Measurements from ENCODE around the gene ARPC4.

The ARPC4 gene

DNA sequence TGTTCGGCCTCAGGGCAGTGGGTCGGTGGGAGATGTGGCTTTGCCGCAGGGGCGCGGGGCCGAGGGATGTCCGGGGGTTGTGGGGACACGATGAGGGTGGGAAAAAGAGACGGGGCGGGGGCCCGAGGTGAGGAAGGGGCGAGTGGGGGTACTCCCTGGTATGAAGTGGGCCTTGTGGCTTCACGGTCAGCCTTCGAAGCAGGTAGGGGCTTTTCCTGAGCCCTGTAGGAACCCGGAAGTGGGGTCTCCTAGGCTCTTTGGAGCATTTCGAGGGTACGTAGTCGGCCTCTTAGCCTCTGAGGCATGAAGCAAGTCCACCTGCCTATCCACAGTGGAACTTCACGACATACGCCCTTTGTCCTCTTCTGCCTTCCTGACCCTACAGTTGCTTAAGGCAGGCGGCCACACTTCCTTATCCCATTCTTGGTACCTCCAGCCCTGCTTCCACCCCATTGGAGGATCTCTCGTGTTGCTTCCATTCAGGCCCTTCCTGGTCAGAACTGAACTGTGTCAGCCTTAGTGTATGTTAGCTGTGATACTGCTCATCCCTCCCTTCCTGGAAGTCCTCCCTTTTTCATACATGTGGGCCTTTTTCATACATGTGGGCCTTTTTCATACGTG is 389 bp downstream of the ARPC4 start:
- no peak for DNase-seq (ENCODE audit: low read depth)

DNA sequence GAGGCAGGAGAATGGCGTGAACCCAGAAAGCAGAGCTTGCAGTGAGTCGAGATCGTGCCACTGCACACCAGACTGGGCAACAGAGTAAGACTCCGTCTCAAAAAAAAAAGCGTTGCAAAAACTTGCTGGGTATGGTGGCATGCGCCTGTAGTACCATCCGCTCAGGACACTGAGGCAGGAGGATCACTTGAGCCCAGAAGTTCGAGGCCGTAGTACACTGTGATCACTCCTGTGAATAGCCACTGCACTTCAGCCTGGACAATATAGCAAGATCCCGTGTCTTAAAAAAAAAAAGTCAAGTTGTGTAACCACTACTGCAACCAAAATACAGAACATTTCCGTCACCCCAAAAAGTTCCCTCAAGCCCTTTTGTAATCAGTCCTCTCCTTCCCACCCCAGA is 1.5 kb downstream of the ARPC4 start:
- DNase-seq (ENCODE audit: low read depth), result no peak

DNA sequence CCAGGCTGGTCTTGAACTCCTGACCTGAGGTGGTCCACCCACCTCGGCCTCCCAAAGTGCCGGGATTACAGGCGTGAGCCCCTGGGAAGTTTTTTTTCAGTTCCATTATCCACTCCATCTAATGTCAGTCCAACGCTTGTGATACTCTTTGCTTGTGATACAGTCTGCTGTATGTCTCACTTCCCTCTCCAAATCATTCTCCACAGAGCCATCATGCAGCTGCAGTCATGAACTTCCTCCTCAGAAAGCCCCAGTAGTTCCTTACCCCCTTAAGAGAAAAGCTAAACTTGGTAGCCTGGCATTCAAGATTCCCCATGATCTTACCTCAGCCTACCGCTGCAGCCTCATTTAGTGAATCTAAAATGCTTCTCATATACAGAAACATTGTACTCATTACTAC is 2.3 kb downstream of the ARPC4 start:
- DNase-seq (ENCODE audit: low read depth), result no peak

DNA sequence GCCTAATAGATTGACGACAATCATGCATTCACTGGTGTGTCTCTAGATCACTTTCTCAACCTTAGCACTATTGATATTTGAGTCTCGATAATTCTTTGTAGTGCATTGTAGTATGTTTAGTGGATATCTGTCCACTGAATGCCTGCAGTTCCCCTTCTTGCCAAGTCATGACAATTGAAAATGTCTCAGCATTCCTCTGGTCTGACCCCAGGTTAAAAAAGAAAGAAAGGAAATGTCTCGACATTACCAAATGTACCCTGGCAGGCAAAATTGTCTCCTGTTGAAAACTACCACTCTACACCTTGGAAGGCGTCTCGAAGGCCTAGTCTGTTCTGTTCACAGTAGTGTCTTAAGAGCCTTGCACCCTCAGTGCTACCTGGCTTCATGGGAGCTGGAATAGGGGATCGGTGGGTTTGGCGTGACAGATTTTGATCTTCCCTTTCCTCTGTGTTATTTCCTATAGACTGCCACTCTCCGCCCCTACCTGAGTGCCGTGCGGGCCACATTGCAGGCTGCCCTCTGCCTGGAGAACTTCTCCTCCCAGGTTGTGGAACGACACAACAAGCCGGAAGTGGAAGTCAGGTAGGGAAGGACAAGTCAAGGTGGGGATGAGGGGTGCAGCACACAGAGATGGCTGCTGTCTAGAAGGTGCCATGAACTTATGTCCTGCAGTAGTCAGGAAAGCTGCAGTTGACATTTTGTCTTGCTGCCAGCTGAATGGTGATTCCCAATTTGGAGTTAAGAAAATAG is 4.5 kb downstream of the ARPC4 start:
- no peak for DNase-seq (ENCODE audit: low read depth)

DNA sequence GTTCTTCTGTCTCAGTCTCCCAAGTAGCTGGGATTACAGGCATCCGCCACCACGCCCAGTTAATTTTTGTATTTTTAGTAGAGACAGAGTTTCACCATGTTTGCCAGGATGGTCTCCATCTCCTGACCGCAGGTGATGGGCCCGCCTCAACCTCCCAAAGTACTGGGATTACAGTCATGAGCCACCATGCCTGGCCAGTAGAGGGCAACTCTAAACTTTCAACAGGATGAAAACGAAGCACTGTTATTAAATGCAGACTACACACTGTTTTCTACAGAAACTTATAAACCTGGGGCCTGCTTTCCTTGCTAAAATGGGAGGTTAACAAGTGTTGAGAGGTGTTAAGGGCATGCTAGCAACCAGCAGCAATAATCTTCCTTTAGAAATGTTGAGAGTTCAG is 7.6 kb downstream of the ARPC4 start:
- DNase-seq (ENCODE audit: low read depth), result no peak

DNA sequence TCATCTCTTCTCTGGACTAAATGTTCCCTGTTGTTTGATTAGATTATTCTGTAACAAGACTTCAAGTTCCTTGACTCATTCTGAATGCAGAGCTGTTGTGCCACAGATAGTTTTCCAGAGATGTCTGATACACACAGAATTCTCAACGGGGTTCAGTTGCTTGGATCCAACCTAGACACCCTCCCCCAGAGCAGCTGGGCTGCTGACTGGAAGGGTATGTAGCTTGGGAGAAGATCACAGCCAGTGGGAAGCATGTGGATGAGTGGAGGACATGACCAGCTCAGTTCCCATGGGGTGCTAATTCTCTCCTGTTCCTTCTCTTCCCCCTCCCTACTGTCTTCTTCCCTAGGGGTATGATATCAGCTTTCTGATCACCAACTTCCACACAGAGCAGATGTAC is 10.6 kb downstream of the ARPC4 start:
- no peak for DNase-seq (ENCODE audit: low read depth)

DNA sequence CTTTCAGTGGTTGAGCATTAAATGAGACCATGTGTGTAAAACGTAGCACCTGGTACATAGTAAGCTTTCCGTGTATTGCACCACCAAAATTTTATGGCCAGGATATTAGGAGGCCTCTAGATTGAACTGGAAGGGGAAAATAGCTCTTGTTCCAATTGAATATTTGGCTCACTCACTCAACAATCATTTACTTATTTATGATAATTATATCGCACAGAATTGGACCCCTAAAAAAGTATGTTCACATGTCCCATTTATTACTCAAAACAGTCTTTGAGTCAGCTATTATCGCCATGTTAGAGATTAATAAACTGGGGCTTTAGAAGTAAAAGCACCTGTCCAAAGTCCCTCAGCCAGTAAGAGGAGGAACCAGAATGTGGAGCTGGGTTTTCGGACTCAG is 12.1 kb downstream of the ARPC4 start:
- DNase-seq (ENCODE audit: low read depth), result no peak

DNA sequence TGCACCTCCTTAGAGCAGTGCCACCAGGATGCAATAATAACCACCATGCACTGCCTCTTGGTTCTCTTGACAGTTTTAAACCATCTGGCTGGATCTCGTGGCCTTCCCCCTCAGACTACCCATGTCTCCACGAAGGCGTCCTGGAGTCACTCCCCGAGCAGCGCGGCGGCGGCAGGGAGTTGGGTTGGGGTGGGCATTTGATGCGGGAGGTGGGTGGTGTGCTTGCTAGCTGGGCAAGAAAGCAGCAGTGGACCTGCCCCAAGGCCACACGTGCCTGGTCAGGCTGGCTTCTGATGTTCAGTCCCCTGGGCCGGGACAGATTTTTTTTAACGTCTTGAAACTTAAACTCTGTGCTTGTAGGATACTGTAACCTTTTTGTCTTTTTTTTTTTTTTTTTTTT is 13.3 kb downstream of the ARPC4 start:
- no peak for DNase-seq (ENCODE audit: low read depth)

DNA sequence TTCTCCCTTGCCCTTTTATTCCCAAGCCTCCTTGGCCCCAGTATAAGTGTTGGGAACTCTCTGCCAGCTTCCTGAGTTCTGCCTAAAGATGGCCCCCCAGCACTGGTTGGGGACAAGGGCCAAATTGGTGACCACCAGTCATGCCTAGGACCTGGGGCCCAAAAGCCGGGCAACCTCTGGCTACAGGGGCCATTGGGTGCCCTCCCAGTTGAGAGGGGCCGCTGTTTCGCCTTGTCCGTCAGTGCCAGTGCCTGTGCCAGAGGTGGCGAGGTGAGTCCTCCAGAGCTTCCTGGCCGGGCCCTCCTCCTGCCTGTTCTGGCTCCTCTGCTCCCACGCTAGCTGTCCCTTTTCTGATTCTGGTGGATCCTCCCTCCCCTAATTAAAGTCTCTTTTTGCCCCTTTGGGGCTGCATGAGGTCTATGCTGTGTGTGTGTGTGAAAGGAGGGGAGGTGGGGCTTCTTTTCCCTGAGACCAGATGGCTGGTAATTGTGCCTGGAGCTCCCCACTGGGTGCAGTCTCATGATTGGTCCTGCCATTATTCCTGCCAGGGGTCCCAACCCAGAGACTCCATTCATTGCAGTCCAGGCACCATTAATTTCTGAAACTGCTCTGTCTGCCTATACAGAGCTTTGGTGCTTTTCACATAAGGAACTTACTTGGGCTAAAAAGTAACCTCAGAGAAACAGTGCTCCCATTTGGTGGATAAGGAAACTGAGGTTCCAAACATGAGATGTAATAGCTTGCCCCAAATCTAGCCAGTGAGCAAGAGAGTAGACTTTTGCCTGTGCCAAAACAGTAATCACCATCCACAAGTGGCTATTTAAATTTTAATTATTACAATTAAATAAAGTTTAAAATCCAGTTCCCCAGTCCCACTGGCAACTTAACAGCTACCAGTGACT is 14.1 kb downstream of the ARPC4 start:
- no peak for DNase-seq (ENCODE audit: low read depth)

DNA sequence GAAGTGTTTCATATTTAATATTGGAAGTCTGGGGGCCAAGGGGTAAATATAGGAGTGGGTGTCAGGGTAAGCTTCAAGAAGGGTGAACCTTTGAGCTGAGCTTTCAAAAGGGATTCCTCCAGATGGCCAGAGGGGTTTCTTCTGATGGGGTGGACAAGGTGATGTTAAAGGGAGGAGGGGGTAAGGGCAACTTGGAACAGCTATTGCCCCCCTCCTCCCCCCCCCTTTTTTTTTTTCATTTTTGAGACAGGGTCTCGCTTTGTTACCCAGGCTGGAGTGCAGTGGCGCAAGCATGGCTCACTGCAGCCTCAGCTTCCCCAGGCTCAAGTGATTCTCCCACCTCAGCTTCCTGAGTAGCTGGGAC is 15.1 kb downstream of the ARPC4 start:
- no peak for DNase-seq (ENCODE audit: low read depth)

DNA sequence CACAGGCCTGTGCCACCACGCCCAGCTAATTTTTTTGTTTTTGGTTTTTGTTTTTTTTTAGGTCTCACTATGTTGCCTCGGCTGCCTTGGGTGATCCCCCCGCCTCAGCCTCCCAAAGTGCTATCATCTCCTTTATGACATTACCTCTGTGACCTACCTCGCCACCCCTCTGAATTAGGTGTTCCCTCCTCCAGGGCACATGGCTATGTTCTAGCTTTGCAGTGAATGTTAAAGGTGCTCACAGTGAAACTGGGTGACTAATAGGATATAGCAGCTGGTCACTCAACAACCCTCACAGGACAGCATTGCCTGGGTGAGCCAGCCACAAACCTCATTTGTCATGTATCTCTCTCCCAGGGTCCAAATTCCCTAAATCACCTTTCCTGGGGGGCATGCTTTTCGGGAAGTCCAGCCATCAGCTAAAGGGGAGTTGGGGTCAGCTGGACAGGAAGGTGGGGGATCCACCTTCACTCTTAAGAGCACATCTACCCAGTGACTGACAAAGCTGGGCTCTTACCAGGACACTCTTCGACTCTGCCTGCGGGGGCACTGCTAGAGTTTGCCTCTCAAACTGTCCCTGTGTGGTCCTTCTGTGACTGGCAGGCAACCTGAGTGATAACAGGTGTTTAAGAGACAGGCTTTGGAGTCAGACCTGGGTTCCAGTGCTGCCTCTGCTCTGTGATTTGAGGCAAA is 15.6 kb downstream of the ARPC4 start:
- DNase-seq (ENCODE audit: low read depth), result peak; percentile 24

DNA sequence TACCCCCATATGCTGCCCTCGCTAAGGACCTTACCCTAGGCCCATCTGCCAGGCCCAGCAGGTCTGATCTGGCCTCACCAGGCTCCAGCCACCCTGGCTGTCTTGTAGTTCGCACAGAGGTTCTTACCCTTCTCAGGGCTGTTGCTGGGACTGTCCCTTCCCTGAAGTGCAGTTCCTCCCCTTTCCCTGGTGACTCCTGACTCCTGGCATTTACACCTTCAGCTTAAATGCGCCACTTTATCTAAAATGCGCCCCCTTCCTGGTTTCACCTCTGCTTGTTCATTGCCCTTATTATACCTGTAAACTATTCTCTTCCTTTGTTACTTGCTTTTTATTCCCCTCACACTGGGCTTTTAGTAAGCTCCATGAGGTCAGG is 16.3 kb downstream of the ARPC4 start:
- DNase-seq (ENCODE audit: low read depth), result no peak

DNA sequence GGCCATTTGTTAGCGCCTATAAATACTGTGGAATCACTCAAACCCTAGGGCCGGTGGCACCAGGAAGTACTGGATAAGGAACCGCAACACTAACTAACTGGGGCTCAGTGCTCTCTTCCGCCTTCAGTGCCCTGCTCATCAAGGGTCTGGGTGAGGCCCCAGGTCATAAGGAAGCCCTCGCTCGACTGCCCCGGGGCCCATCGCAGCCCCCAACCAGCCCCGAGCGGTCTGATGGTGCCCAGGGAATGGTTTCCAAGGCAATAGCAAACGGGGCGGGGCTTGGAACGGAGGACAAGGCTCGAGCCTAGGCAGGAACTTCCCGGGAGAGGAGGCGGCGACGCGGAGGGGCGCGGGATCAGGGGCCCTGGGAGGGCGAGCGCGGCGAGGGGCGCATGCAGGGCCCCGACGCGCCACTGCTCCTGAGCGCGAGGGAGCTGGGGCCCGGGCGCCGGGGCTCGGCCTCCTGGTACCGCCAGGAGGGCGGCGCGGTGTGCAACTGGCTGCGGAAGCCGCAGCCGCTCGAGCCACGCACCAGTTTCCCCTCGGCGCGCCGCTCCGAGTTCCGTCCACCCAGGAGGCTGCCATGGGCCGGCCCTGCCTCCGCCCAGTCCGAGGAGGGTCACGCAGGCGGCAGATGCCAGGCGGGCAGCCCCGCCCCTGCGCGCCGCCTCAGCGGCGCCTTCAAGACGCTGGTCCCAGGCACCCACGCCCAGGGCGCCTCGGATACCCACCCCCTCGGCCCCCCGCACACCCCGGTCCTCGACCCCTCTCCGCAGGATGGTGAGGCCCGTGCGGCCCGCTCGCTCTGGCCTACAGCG is 16.9 kb downstream of the ARPC4 start, which contains the start of gene TTLL3:
Gene TTLL3, plus strand, starts transcription at position 648 of the 818 bp plus-strand sequence. CDS start 400 bp downstream, outside the sequence.
- peak; percentile 20 for DNase-seq (ENCODE audit: low read depth)

DNA sequence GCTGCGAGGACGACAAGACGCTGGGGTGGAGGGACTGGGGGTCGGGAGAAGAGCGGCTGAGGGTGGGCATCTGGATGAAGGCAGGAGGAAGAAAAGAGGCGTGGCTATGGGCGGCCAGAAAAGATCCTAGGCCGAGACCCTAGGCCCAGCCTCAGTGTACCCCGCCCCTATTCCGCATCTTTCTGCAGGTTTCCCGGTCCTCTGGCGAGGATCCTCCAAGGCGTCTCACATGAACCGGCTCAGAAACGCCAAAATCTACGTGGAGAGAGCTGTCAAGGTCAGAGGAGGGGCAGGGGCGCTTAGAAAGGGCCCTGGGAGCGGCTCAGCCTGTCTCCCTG is 17.5 kb downstream of the ARPC4 start:
- DNase-seq (ENCODE audit: low read depth), result no peak

DNA sequence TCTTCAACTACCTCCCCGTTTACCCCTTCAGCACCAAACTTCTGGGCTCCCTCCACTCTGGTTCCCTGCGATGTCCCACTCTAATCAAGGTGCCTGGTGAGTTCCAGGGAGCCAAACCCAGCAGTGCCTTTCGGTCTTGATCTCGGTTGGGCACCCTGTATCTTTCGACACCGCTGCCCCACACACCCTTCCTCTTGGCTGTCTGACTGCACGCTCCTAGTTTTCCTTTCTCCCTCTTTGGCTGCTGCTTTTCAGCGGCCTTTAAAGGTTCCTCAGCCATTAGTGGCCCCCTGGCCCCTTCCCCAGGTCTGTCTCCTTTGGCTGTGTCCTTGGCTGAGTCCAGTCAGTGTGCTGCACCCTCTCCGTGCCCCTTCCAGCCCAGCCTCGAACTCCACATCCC is 18.0 kb downstream of the ARPC4 start:
- no peak for DNase-seq (ENCODE audit: low read depth)

DNA sequence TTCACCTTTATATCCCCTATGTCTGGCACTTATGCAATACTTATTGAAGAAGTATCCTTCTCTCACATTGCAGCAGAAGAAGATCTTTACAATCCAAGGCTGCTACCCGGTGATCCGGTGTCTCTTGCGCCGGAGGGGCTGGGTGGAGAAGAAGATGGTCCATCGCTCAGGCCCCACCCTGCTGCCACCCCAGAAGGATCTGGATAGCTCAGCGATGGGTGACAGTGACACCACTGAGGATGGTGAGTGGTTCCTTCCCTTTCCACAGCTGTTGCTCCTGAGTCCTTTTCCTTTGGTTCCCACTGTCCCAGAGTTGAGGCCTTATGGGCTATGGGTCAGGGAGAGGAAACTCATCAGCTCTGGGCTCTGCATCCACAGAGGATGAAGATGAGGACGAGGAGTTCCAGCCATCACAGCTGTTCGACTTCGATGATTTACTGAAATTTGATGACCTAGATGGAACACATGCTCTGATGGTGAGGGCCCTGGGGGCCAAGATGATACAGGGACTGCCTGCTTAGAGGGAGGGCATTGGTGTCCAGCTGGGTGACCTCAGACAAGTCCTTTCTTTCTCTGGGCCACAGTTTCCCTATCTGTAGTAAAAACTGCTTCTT is 20.1 kb downstream of the ARPC4 start:
- no peak for DNase-seq (ENCODE audit: low read depth)

DNA sequence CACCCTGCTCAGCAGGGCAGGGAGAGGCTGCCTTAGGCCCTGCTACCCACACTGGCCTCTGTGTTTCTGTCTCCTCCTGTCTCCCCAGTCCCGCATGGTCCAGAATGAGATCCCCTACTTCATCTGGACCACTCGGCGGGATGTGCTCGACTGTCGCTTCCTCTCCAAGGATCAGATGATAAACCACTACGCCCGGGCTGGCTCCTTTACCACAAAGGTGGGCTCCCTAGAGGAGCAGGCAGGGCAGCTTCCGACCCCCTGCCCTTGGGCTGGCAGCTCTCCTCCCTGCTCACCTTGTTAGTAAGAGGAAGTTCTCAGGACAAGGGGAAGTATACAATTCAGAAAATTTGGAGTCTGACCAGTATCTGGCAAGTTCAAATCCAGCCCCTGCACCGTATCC is 23.1 kb downstream of the ARPC4 start:
- DNase-seq (ENCODE audit: low read depth), result no peak

DNA sequence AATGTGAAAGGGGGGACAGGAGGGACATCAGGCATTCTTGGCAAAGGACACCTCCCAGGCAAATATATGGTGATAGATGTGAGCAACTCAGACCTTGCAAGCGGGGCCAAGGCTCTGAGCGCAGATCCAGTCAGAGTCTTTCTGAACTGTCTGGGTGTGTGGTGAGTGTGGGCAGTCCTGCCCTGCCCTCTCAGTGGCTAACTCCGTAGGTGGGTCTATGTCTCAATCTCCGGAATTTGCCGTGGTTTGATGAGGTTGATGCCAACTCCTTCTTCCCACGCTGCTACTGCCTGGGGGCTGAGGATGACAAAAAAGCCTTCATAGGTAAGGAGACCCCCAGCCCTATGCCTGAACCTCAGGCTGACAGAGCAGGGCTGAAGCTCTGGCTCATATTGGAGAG is 24.6 kb downstream of the ARPC4 start:
- no peak for DNase-seq (ENCODE audit: low read depth)

DNA sequence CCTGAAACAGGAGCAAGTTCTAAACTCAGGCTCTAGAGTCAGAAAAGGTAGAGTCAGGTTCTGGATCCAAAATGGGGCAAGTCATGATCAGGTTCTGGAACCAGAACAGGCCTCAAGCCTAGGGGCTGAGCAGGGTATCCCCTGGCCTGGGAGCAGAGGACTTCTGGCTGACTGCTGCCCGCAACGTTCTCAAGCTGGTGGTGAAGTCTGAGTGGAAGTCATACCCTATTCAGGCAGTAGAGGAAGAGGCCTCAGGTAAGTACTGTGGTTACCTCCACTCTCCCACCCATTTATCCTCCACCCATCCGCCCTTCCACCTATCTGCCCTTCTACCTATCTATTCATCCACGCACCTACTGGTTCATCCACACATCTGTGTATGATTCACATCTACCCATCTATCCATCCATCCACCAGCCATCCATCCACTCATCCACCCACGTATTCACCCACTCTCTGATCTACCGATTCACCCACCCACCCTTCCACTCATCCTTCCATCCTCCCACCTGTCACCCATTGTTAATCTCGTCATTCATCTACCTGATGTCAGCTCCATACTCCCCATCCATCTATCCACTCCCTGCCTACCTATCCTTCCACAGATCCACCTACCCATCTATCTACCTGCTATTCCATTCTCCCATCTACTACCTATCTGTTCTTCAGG is 25.9 kb downstream of the ARPC4 start:
- DNase-seq (ENCODE audit: low read depth), result no peak

DNA sequence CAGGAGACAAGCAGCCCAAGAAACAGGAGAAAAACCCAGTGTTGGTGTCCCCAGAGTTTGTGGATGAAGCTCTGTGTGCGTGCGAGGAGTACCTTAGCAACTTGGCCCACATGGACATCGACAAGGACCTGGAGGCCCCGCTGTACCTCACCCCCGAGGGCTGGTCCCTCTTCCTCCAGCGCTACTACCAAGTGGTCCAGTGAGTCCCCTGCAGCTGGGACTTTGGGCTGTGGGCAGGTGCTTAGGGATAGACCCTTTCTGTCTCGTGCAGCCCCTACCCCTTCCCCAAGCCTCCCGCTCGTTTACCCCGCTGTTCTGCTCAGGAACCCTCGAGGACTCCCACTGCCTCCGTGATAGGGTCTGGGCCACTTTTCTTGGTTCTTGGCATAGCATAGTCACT is 27.7 kb downstream of the ARPC4 start:
- no peak for DNase-seq (ENCODE audit: low read depth)

DNA sequence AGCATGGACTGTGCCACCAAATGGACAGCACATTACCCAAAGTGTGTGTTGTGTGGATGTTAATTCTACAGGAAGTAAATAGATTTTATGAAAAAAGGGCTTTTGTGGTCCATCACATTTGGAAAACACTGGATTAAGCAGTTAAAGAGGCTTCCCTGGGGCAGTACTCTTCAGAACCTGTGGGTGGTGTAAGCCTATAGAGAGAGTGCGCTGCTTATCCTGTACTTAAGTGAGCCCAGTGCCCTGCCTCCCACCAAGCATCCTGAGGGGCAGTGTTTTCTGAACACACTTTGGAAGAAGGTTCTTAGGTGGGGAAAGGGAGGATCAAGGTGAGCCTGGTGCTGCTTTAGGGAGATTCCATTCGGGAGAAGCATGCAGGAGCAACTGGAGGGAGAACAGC is 28.1 kb downstream of the ARPC4 start:
- DNase-seq (ENCODE audit: low read depth), result no peak

Measured in T follicular helper cell (primary cell).